ENCODE measurements around the gene RAMACL. TPM values are rescaled to one million over a fixed set of nuclear protein-coding genes. Genes with fewer than 3 reads are reported as not detected.

The RAMACL gene
- total RNA-seq, 2 experiments from 2014 or later: 0.17 to 0.59 TPM

DNA sequence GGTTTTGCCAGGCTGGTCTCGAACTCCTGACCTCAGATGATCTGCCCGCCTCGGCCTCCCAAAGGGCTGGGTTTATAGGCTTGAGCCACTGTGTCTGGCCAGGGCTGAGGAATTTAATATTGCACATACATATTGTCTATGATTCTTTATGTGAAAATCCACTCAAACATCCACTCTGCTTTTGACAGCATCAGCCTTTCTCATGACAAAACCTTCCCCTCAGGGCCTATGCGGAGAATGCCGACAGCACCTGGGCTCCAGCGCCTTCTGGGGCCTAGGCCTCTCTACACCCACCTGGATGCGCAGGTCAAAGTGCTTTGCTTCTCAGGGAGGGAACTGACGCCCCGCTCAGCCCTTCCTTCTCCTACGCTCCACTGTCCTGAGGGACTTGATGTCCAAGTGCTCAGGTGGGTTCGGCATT lies 5.4 kb downstream of the RAMACL start:
- CTCF ChIA-PET: no interaction called here
- POLR2A ChIA-PET: no interaction called here

GRCh38 chr6:166580076-166581050 lies 6.1 kb downstream of the RAMACL start:
- CTCF ChIA-PET: no interaction called here
- POLR2A ChIA-PET: no interaction called here

DNA sequence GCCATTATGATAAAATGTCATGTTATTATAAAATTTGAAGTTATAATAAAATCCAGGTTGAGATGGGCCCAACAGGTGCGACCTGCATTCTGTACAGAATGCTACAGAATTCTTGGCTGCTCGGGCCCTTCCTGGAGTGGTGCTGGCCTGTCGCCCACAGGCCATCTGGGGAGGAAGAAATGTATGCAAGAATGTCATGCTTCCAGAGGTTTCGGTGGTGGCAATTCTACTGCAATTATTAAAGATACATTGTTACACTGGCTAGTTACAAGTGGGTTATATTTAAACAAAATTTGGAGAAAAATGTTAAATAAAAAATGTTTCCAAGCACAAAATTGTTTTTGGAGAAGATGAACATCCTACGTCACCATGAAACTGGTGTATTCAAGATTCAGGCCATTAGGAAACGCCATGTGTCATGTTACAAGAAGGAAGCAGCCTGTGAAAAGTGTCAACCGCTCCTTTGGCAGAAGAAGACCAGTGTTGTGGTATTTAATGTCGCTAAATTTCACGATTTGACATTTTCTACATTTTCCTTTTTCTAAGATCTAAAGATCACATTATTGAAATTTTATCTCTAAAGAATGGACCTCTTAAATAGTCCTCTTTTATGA lies 7.1 kb downstream of the RAMACL start:
- POLR2A ChIA-PET: no interaction called here
- CTCF ChIA-PET: no interaction called here

GRCh38 chr6:166578536-166579236 lies 7.8 kb downstream of the RAMACL start:
- ChIA-PET POLR2A (no interaction called here), CTCF (no interaction called here)

GRCh38 chr6:166575205-166575604 lies 11.3 kb downstream of the RAMACL start:
- CTCF ChIA-PET: no interaction called here

GRCh38 chr6:166573511-166574216 lies 12.8 kb downstream of the RAMACL start:
- CTCF ChIA-PET: no interaction called here
- POLR2A ChIA-PET: no interaction called here

More at GRCh38 chr6:166575205-166575604, 11.3 kb downstream of the RAMACL start:
- POLR2A ChIA-PET: no interaction called here

DNA sequence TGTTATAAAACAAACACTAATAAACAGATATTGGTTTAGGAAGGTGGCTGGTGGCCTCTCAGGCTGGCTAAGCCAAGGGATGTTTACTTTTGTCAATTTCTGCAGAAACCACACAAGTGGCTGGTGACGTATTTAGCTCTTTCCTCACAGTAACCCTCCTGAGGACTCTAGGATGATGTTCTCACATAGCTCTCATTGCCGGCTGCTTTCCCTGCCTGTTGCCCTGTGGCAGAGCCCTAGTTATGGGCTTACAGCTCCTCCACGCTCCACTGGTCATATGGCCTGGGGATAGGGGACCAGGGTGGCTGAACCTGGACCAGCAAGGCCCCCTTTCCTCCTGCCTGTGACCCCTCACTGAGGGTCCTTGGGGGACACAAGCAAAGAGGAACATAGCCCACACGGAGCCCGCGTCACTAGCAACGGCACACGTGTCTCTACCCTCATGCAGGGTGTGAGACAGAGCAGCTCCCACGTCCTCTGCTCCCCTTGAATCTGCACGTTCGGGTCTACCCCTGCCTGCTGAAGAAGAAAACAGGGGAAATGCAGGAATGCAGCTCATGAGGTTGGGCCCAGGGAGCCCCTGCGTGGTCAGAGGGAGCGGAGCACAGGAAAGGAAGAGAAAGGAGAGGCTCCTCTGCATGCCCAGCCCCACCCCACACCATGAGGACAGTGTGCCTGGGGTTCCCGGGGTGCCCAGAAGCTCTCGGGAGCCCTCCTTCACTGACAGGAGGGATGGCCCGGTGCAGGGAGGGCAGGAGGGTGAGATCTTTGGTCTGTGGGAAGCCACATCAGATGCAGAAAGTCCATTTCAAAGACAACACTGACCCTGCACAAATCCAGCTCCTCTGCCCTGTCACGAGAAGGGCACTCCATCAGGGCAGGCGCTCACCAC lies 13.9 kb downstream of the RAMACL start:
- ChIA-PET CTCF (no interaction called here), POLR2A (no interaction called here)

DNA sequence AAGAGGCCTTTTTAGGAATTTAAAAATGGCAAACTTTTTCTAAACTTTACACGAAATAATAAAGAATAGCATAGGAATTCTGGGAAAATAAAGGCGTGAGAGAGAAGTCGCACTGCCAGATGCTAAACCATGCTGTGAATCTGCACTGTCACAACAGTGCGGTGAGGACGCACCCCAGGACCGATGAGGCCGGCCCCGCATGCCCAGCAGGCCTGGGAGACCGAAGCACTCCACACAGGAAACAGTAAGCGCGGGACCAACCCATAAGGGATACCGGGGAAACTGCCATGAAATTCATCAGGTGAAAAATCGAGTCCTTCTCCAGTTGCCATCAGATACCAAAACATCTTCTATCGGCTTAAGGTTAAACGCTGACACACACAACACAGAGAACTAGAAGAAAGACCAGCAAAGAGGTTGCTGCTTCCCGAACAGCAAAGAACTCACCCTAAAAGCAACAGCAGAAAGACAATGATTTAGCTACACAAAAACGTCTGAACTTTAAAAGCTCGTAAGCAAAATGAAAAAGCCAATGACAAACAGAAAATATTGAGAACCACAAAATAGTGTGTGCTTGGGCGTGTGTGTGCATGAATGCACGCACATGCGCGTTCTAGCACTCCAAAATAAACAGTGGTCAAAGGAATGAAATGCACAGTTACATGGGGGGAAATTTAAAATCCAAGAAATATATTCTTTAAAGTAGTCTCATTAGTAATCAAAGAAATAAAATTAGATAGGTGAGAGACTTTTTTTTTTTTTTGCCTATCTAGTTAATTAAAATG lies 15.4 kb downstream of the RAMACL start:
- POLR2A ChIA-PET: no interaction called here
- CTCF ChIA-PET: no interaction called here

DNA sequence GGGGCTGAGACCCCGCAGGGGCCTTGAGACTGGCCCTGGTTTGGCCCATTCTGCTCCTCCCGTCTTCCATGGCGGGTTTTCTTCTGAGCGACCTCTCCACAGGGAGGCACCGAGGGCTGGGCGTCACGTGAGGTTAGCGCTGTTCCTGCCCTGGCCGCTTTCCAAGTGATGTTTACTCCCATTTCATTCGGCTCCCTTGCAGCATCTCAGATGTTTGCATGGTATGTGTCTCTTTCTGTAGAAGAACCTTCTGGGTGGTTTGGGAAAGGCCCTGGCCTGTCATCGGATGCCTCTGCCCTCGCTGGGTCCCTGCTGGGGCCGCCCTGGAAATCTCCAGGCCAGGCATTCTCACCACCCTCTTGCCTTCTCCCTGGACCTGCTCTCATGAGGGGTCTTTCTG lies 17.3 kb downstream of the RAMACL start:
- ChIA-PET CTCF (no interaction called here), POLR2A (no interaction called here)

DNA sequence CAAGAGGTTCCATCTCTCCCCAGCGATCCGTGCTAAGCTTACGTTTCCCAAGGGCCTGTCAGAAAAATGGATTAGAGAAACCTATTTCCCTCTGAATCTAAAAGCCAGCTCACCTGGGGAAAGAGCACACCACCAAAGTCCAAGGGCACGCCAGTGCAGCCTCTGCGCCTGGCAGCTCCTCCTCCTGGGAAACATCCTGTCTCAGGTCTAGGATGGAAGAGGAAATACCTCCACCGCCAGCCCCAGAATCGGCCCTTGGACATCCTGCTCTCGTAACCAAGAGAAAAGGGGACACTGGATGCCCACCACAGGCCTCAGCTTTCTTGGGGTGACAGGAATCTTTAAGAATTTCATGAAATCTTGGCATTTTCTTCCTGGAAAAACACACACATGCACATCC lies 18.7 kb downstream of the RAMACL start:
- CTCF ChIA-PET: no interaction called here
- POLR2A ChIA-PET: no interaction called here

GRCh38 chr6:166567107-166567506 lies 19.4 kb downstream of the RAMACL start:
- CTCF ChIA-PET: no interaction called here

DNA sequence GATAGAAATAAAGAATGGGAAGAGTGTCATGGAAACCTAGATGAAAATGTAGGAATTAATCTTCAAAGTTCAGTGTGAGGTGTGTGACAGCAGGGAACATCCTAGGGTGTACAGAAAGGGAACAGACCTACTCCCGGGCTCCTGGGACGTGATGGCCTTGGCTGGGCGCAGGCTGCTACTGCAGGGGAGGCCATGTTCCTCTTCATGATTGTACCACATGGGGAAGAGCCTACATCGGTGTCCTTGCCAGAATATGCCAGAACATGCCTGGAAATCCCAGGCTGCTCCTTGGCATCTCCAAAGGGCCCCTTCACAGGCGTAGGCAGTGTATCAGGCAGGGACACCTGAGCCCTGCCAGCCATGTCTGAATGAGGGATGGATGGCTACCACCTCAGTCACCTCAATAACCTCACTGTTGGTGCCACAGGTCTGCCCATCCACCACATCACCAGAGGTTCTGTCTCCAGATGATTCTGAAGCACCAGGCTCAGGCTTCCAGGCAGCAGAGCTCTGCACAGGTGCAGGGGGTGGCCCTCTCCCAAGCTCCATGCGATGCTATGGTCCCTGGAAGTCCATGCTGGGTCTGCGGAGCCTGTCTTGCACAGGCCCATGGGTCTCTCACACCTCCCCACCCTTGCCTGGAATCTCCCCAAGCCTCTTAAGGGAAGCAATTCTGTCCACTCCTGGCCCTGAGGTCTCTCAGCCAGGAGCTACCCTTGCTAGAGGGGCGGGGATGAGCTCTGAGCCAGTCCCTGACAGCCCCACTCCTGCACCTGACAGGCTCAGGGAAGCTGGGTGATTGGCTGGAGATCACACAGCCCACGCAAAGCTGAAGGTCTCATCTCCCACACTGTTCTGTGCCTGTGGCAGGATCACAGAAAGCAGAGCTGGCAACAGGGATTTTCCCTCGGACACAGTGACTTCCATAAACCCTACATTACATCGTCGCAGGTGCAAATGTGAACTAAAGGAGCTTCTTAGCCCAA lies 20.2 kb downstream of the RAMACL start:
- CTCF ChIA-PET: no interaction called here
- POLR2A ChIA-PET: no interaction called here

More at GRCh38 chr6:166567107-166567506, 19.4 kb downstream of the RAMACL start:
- POLR2A ChIA-PET: no interaction called here

- CTCF ChIA-PET: interaction anchor here (0.6 kb wide), 1 partner anchor 31 kb away, joined by 3 read pairs; no protein-coding TSS in a partner anchor
- POLR2A ChIA-PET: no interaction called here
These were observed 21.2 kb downstream of the RAMACL start for GRCh38 chr6:166565084-166565967.

- POLR2A ChIA-PET: no interaction called here
- CTCF ChIA-PET: no interaction called here
These were observed 22.7 kb downstream of the RAMACL start for GRCh38 chr6:166563805-166564204.

- POLR2A ChIA-PET: no interaction called here
- CTCF ChIA-PET: no interaction called here
These were observed 23.3 kb downstream of the RAMACL start for GRCh38 chr6:166563200-166563599.

DNA sequence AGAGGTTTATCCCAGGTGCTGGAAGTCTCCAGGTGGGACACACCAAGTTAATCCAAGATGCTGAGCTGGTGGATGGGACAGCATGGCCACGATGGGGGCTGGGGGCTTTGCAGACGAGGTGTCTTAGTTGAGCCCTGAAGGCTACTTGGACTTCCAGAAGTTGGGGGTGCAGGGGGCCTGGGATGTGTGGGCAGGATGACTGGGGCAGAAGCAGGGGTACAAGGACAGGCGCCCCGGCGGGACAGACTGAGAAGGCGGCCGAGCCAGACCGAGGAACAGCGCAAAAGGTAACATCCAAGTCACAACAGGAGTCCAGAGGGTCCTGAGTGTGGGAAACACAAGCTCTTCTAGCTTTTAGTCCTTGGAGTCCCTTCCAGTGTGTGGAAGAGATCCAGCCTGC lies 23.8 kb downstream of the RAMACL start:
- ChIA-PET POLR2A (no interaction called here), CTCF (no interaction called here)
